Measurements from ENCODE around the gene ERBIN. TPM values are rescaled to one million over a fixed set of nuclear protein-coding genes. Genes with fewer than 3 reads are reported as not detected.

The ERBIN gene
- polyA plus RNA-seq, 3 donors, result 25.2 to 43.3 (median 28.6) TPM

DNA sequence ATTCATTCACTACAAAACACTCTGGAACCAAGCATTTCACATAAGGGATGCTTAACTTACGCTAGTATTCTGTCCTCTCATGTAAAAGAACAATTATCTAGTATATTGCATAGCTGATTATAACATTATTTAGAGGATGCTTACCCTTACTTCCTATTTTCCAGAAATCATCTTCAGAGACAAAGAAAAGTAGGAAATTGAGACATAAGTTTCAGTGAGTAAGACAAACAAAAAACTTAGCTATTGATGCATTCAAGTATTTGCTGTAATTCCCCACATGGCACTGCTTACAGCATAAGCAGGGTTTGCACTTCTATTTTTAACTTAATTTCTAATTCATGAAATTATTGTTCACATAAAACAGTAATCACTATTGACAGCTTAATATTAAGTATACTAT, 112.9 kb downstream of the ERBIN start:
- Histone ChIP-seq H3K79me2 (ENCODE audit: insufficient read depth, low read length) (no peaks in the 10 kb centered on the region), H2AFZ (ENCODE audit: insufficient read depth, low read depth, low read length, poor library complexity, severe bottlenecking) (no peak overlapping the region), H3K27me3 (ENCODE audit: control insufficient read depth in 2 of 2, insufficient read depth in 2 of 2, low read length in 2 of 2) (no peaks in the 10 kb centered on the region), H3K9ac (ENCODE audit: insufficient read depth, low read length, poor library complexity, severe bottlenecking) (no peak overlapping the region), H3K36me3 (replicated peaks in 1 of 2; ENCODE audit: control insufficient read depth in 1 of 2, insufficient read depth in 2 of 2, low read length in 2 of 2) (peaks cover 86 to 100% of the 10 kb centered on the region in 2 donors), H3K4me1 (ENCODE audit: control insufficient read depth in 1 of 2, insufficient read depth in 2 of 2, low read length in 2 of 2) (peaks cover 3 to 7% of the 10 kb centered on the region in 2 donors), H3K4me2 (replicated peaks; ENCODE audit: extremely low read depth, low read length, poor library complexity, severe bottlenecking) (no peak overlapping the region), H3K9me3 (replicated peaks in 1 of 2; ENCODE audit: control insufficient read depth in 1 of 2, insufficient read depth in 1 of 2, low read length in 2 of 2) (no peaks in the 10 kb centered on the region), H3K4me3 (replicated peaks in 1 of 3; ENCODE audit: low read depth in 2 of 3, low read length in 3 of 3) (no peak overlapping the region), H3K27ac (ENCODE audit: low read depth in 1 of 2, low read length in 2 of 2) (no peak overlapping the region), H4K20me1 (ENCODE audit: insufficient read depth, low read length) (peaks cover 47% of the 10 kb centered on the region)
- no peak overlapping the region for H3K27ac Mint-ChIP-seq
- WGBS (ENCODE audit: insufficient coverage), result no CpG with 5 or more reads among the region's 1 CpG
- TF ChIP-seq, protein P1, sequence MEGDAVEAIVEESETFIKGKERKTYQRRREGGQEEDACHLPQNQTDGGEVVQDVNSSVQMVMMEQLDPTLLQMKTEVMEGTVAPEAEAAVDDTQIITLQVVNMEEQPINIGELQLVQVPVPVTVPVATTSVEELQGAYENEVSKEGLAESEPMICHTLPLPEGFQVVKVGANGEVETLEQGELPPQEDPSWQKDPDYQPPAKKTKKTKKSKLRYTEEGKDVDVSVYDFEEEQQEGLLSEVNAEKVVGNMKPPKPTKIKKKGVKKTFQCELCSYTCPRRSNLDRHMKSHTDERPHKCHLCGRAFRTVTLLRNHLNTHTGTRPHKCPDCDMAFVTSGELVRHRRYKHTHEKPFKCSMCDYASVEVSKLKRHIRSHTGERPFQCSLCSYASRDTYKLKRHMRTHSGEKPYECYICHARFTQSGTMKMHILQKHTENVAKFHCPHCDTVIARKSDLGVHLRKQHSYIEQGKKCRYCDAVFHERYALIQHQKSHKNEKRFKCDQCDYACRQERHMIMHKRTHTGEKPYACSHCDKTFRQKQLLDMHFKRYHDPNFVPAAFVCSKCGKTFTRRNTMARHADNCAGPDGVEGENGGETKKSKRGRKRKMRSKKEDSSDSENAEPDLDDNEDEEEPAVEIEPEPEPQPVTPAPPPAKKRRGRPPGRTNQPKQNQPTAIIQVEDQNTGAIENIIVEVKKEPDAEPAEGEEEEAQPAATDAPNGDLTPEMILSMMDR (IDR thresholded peaks at IDR 0.05), result no peak
- peaks cover 0 to 2% (median 0%) of the 10 kb centered on the region in 3 donors for H3K27me3 Mint-ChIP-seq (ENCODE audit: low read depth in 3 of 3)
- peaks cover 9% of the 10 kb centered on the region for H3K4me1 Mint-ChIP-seq
- DNase-seq, result peak in 1 of 3 donors; percentile 9
- intact Hi-C loops (cut with micrococcal nuclease), result no loop called here
- H3K4me3 Mint-ChIP-seq, result no peak overlapping the region
- H3K9me3 Mint-ChIP-seq, result peaks cover 0 to 2% (median 0%) of the 10 kb centered on the region in 7 donors
- H3K36me3 Mint-ChIP-seq, result peaks cover 70 to 75% of the 10 kb centered on the region in 2 donors

DNA sequence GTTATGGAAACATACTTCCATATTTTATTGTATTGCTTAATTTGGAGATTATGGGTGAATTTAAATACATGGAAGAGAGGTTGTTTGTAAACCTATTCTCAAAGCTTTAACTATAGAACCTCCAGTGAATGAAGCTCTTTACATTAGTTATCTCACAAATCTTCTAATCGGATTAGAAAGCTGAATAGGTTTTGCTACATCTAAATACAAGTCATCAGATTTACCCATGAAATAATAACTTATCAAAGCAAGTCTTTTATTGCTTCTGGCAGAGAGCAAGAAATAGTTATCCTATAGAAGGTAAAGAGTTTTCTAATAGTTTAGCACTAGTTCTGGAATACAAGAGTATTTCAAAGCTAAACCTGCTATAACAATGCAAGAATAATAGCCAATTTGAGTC, 113.3 kb downstream of the ERBIN start:
- Histone ChIP-seq H3K79me2 (ENCODE audit: insufficient read depth, low read length) (no peaks in the 10 kb centered on the region), H3K4me1 (ENCODE audit: control insufficient read depth in 1 of 2, insufficient read depth in 2 of 2, low read length in 2 of 2) (peaks cover 3 to 7% of the 10 kb centered on the region in 2 donors), H3K27ac (ENCODE audit: low read depth in 1 of 2, low read length in 2 of 2) (no peak overlapping the region), H3K9me3 (replicated peaks in 1 of 2; ENCODE audit: control insufficient read depth in 1 of 2, insufficient read depth in 1 of 2, low read length in 2 of 2) (no peaks in the 10 kb centered on the region), H4K20me1 (ENCODE audit: insufficient read depth, low read length) (peaks cover 43% of the 10 kb centered on the region), H2AFZ (ENCODE audit: insufficient read depth, low read depth, low read length, poor library complexity, severe bottlenecking) (no peak overlapping the region), H3K27me3 (ENCODE audit: control insufficient read depth in 2 of 2, insufficient read depth in 2 of 2, low read length in 2 of 2) (no peaks in the 10 kb centered on the region), H3K9ac (ENCODE audit: insufficient read depth, low read length, poor library complexity, severe bottlenecking) (no peak overlapping the region), H3K36me3 (replicated peaks in 1 of 2; ENCODE audit: control insufficient read depth in 1 of 2, insufficient read depth in 2 of 2, low read length in 2 of 2) (peaks cover 88 to 100% of the 10 kb centered on the region in 2 donors), H3K4me2 (replicated peaks; ENCODE audit: extremely low read depth, low read length, poor library complexity, severe bottlenecking) (no peak overlapping the region), H3K4me3 (replicated peaks in 1 of 3; ENCODE audit: low read depth in 2 of 3, low read length in 3 of 3) (no peak overlapping the region)
- WGBS (ENCODE audit: insufficient coverage), result no CpG with 5 or more reads among the region's 1 CpG
- Mint-ChIP-seq H3K27me3 (ENCODE audit: low read depth in 3 of 3) (peaks cover 0 to under 1% (median 0%) of the 10 kb centered on the region in 3 donors), H3K36me3 (peaks cover 70 to 75% of the 10 kb centered on the region in 2 donors), H3K4me1 (peaks cover 9% of the 10 kb centered on the region), H3K27ac (no peak overlapping the region), H3K9me3 (peaks cover 0 to 2% (median 0%) of the 10 kb centered on the region in 7 donors), H3K4me3 (no peak overlapping the region)
- no peak for DNase-seq
- TF ChIP-seq, protein P1 (IDR thresholded peaks at IDR 0.05), result no peak
- intact Hi-C loops (cut with micrococcal nuclease), result no loop called here
